Lung microvascular endothelial cell (primary cell): ENCODE results near the gene EFNB1. TPM values are rescaled to one million over a fixed set of nuclear protein-coding genes. Genes with fewer than 3 reads are reported as not detected.
"Not testable (repeated sequence)": the region's sequence is repeated elsewhere in the genome, so short reads cannot be mapped to it uniquely, and the experiment has no call there.

Experiments
- DNase-seq, 2 donors: peaks; one replicate each; pipeline versions ENCODE4 v3.0.0 to v3.0.0-alpha.2; 2010; ENCODE audit warnings: low read depth in 2 of 2
- total RNA-seq: library from RNA; depleted of rRNA; stranded (reverse); fragments of >200 nt; gene quantifications from 2 replicates; pipeline ENCODE4 v1.2.1, GENCODE V29; 2014

EFNB1 gene
- 4.6 and 28.8 TPM in 2 replicates for total RNA-seq

DNA sequence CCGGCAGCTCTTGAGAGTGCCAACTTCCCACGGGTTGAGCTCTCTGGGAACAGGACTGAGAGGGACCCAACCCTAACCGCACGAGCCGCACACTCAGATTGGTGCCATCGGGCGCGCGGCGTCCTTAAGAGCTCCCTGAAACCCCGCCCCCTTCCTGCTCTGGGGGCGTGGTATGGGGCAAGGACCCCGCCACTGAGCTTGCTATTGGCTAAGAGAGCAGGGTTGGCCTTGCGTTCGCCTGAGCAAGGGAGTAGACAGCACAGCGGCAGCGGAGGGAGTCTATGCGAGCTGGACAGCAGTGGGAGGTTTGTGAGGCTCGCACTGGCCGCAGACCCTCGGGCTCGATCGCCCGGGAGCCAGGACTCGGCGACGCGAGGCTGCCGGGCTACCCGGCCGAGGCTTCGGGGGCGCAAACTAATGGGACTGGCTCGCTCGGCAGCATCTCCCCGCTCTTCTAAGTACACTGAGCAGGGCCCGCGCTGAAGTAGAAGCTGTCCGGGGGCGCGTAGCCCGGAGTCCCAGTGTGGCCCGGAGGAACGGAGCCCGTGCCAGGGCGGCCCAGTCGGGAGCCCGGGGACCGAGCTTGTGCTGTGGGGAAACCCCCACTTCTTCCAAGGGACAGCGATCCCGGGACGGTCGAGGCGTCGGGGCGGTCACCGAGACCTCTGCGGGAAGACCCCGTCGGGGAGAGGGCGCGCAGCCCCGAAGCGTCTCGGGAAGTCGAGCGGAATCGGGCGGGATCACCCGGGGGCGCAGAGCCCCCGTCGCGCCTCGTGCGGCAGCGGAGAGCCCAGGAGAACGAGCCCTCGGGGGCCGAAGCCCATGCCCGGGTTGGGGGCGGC lies at the start of gene EFNB1:
TSS of gene EFNB1 (plus strand) at position 282 of the 842 bp plus-strand sequence. CDS start 756 bp downstream, outside the sequence.
- peak; percentile 95 to 96 for DNase-seq

DNA sequence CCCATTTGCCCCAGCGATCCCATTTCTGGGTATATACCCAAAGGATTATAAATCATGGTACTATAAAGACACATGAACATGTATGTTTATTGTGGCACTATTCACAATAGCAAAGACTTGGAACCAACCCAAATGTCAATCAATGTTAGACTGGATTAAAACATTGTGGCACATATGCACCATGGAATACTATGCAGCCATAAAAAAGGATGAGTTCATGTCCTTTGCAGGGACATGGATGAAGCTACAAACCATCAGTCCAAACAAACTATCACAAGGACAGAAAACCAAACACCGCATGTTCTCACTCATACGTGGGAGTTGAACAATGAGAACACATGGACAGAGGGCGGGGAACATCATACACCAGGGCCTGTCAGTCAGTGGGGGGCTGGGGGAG lies 47.5 kb upstream of the EFNB1 start:
- DNase-seq = not testable (repeated sequence)

DNA sequence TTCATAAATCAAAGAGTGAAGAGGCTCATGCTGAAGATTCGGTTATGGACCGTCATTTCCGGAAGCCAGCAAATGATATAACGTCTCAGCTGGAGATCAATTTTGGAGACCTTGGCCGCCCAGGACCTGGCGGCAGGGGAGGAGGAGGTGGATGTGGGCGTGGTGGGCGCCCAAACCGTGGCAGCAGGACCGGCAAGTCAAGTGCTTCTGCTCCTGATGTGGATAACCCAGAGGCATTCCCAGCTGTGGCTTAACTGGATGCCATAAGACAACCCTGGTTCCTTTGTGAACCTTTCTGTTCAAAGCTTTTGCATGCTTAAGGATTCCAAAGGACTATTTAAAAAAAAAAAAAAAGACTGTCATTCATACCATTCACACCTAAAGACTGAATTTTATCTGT lies 44.0 kb upstream of the EFNB1 start:
- no peak for DNase-seq

DNA sequence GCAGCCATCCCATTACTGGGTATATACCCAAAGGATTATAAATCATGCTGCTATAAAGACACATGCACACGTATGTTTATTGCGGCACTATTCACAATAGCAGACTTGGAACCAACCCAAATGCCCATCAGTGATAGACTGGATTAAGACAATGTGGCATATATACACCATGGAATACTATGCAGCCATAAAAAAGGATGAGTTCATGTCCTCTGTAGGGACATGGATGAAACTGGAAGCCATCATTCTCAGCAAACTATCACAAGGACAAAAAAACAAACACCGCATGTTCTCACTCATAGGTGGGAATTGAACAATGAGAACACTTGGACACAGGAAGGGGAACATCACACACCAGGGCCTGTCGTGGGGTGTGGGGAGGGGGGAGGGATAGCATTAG lies 42.2 kb upstream of the EFNB1 start:
- DNase-seq = not testable (repeated sequence)

GRCh38 chrX:68789966-68790365 lies 38.9 kb upstream of the EFNB1 start:
- no peak for DNase-seq

DNA sequence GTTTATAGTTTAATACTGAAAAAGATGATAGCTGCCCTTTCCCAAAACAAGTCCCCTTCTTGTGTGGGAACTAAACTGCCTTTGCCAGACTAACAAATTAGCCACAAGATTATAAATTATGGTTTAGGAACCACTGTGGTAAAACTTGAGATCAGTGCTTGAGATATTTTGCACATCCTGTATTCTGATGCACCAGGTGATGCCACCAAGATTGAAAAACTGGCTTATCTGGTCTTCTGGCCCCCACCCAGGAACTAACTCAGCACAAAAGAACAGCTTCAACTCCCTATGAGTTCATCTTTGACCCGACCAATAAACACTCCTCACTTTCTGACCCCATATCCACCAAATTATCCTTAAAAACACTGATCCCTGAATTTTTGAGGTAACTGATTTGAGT lies 36.7 kb upstream of the EFNB1 start:
- DNase-seq = no peak

DNA sequence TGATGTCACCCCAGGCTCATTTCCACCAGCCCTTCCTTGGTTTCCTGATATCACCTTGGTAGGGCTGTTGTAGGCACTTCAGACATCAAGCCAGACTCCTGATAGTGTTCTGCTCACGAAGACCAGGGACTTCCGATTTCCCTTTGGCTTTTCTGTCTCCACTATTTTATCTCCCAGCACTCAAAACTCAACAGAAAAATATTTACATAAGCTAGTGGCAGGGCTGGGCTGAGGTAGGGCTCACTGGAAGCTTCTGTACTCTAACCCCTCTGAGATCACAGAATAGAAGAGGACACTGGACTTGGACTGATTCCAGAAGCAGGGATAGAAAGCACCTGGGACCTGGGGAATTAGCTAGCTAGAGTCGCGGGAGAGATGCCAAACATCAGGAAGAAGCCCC lies 34.4 kb upstream of the EFNB1 start:
- DNase-seq = no peak

- DNase-seq = no peak
These were observed 33.1 kb upstream of the EFNB1 start for GRCh38 chrX:68795741-68796140.

DNA sequence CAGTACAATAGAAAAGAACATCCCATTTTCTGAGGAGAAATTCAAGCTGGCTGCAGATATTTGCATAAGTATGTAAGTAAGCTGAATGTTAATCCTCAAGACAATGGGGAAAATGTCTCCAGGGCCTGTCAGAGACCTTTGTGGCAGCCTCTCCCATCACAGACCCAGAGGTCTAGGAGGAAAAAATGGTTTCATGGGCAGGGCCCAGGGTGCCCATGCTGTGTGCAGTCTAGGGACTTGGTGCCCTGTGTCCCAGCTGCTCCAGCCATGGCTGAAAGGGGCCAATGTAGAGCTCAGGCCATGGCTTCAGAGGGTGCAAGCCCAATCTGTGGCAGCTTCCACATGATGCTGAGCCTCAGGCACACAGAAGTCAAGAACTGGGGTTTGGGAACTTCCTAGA lies 30.4 kb upstream of the EFNB1 start:
- DNase-seq = not testable (repeated sequence)

GRCh38 chrX:68801737-68802290 lies 27.0 kb upstream of the EFNB1 start:
- DNase-seq = no peak

- DNase-seq = peak in 1 of 2 donors; percentile 29
These were observed 21.0 kb upstream of the EFNB1 start for GRCh38 chrX:68807818-68808217.

DNA sequence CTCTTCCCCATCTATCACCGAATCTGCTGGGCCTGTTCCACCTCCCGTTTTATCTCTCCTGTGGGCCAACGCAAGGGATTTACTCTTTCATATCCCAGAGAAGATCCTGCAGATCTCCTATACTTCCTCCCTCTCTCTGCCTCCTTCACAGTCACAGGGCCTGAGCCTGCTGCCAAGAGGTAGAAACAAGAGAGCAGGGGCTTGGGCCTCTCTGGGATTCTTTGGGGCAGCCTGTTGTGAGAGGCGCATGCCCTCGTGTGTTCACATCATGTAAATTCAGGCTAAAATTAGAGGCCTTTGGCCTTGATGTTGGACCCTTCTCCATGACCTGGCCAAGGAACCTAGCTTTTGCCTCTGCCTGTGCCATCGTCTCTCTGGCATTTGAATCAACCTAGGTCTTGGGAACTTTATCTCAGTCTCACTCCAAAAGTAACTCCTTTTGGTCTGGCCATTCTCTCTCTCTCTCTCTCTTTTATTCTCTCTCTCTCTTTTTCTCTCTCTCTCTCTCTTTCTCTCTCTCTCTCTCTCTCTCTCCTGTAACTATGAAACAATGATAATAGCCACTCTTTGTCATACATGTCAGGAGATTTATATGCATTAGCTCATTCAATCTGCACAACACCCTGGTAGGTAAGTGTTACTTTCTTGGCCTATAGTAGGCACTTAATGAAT lies 20.0 kb upstream of the EFNB1 start:
- peak; percentile 13 to 36 for DNase-seq

- no peak for DNase-seq
These were observed 8.2 kb upstream of the EFNB1 start for GRCh38 chrX:68820476-68821110.

DNA sequence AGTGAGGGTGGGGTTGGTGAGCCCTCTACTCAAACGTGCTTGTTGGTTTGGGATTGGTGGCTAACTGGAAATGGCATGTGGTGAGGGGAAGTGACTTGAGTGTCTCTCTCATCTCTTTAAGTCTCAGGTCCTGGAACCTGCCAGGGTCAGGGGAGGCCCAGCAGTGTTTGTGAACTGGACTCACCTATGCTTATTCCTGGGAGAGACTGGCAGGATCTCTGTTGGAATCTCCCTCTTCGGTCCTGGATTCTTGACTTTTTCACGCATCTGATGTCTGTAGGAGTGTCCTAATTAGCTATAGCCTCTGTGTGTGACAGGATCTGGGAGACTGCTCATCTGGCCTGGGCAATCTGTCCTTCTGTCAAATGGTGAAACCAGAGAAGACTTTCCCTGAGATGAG lies 7.2 kb upstream of the EFNB1 start:
- no peak for DNase-seq

GRCh38 chrX:68822641-68823410 lies 6.0 kb upstream of the EFNB1 start:
- peak; percentile 60 to 73 for DNase-seq

- DNase-seq = no peak
These were observed 5.2 kb upstream of the EFNB1 start for GRCh38 chrX:68823413-68824151.

DNA sequence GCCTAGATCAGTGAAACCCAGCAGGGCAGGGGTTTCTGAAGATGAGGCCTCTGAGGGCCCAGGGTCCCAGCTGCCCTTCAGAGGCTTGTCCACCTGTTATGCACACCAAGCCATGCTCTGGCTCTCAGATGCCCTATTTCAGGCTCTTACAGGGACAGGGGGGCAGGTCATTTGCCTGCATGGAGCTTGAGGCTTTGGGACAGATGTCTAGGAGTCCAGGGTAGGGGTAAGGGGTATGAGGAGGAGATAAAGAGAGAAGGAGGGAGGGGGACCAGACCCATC lies 4.7 kb upstream of the EFNB1 start:
- no peak for DNase-seq

DNA sequence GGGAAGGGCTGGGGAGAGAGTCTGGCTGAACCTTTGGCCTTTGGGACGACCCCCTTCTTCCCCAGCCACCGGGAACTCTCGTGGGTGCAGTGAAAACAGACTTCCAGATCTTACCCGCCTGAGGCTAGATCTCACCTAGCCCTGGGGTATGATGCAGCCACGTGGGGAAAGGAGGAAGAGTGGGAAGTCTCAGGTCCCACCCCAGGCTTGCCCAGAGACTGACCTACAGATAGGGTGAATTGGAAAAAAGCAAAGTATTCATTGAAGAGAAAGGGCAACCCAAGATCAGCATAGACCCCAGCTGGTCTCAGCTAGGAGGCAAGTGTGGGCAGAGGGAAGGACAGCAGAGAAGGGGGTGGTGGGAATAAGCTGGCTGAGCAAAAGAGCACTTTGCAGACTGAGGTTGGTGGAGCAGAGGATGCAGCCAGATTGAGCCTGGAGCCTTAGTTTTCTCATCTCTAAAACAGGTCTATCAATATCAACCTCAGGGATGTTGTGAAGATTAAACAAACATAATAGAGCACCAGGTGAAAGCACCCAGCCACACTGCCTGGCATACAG lies 4.2 kb upstream of the EFNB1 start:
- DNase-seq = no peak

DNA sequence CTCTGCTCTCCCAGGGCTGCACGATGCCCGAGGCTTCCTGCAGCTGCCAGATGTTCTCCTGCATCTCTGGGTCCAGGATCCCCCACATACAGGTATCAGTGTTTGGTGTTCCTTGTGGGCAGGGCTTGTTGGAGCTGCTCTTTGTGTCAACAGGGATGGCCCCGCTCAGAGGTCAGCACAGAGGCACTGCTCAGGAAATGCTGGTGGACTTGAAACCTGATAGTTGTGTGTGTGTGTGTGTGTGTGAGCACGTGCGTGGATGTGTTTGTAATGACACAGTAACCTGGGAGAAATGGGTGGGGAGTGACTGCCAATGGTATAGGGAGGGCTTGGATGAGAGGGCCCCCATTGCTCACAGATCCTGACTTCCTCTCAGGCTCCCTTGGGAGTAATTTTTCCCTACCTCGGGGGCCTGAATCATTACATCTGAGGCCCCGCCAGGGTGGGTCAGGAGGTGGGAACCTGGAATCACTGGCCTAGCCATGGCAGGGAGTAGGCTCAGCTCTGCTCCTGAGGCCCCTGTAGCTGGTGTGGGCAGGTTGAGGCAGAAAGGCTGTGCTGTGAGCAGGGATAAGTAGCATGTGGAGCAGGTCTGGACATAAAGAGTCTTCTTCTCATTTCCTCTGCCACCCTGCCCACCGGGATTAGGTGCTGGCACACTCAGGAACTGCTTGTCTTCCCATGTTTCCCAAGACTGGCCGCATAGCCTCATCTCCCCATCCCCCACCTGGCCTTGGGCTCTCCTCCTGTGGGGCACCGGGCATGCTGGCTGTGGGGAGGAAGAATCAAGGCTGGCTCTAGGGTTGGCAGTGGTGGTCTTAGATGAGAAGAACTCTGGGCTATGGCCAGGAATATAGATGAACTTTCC lies 2.5 kb upstream of the EFNB1 start:
- DNase-seq = peak in 1 of 2 donors; percentile 0

GRCh38 chrX:68827256-68827655 lies 1.6 kb upstream of the EFNB1 start:
- DNase-seq = peak in 1 of 2 donors; percentile 0
